Measurements from ENCODE around the gene KBTBD2.
"Not testable (repeated sequence)": the region's sequence is repeated elsewhere in the genome, so short reads cannot be mapped to it uniquely, and the experiment has no call there.

DNA sequence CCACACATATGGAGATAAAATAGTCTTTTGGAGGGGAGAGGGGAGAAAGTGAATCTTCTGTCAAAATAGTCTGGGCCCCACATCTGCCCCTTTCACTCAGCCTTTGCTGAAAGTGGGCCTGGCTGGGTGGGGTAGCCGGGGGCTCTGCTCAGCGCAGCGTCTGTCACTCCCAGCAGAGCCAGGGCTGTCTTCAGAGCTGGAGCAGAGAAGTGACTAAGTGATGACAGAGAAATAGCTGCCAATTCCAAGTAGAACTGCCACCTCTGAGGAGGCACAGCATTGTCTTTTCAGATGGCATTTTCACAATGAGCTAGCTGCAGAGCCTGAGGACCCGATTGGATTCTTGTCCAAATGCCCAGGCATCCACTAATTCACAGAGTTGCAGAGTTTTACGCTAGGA lies 34.5 kb downstream of the KBTBD2 start:
- TF ChIP-seq, protein P1, sequence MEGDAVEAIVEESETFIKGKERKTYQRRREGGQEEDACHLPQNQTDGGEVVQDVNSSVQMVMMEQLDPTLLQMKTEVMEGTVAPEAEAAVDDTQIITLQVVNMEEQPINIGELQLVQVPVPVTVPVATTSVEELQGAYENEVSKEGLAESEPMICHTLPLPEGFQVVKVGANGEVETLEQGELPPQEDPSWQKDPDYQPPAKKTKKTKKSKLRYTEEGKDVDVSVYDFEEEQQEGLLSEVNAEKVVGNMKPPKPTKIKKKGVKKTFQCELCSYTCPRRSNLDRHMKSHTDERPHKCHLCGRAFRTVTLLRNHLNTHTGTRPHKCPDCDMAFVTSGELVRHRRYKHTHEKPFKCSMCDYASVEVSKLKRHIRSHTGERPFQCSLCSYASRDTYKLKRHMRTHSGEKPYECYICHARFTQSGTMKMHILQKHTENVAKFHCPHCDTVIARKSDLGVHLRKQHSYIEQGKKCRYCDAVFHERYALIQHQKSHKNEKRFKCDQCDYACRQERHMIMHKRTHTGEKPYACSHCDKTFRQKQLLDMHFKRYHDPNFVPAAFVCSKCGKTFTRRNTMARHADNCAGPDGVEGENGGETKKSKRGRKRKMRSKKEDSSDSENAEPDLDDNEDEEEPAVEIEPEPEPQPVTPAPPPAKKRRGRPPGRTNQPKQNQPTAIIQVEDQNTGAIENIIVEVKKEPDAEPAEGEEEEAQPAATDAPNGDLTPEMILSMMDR (IDR thresholded peaks at IDR 0.05; ENCODE audit: borderline replicate concordance, extremely low read depth, low read length, poor library complexity, severe bottlenecking), result not testable (repeated sequence)
- not testable (repeated sequence) for TF ChIP-seq EZH2 (IDR thresholded peaks at IDR 0.05; ENCODE audit: borderline replicate concordance, low read depth, low read length, severe bottlenecking)
